Activated naive CD4-positive, alpha-beta T cell treated with Interleukin-2 at 50 U/mL for 16 hours (primary cell): Measurements from ENCODE around the gene AFMID.
"Not testable (repeated sequence)": the region's sequence is repeated elsewhere in the genome, so short reads cannot be mapped to it uniquely, and the experiment has no call there.

ENCODE experiments used
- DNase-seq: peaks from one replicate; pipeline ENCODE4 v3.0.0-alpha.2; 2020

The AFMID gene

GRCh38 chr17:78224231-78225087 lies 37.3 kb downstream of the AFMID start:
- DNase-seq = no peak

GRCh38 chr17:78225088-78225865 lies 38.1 kb downstream of the AFMID start:
- no peak for DNase-seq

- no peak for DNase-seq
These were observed 39.0 kb downstream of the AFMID start for GRCh38 chr17:78226055-78226758.

DNA sequence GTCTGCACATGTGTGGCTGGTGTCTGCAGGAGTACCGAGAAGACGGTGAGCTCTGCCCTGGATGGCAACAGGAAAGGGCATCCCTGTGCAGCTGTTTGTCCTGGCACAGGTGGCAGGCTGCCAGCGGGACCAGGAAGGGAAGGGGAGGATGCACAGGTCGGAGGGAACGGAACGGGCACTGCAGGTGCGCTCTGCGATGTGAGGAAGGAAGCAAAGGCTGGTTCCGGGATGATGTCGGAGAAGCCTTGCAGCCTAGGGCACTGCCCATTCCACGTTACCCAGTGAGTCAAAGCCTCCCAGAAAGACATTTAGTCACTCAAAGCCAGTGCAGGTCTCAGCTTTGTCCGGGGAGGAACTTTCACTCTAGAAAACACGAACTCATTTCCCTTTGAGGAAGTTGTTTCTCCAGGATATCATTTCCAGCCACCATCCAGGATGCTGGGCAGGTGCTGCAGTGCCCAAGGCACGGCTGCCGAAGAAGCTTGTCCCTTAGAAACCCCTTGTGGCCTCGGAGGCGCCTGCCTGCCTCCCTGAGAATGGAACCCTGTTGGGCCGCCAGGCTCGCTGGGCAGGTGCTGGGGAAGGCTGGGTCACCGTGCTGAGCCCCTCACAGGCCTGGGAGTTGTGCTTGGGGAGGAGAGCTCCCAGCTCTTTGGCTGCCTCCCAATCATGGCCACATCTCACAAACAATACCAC lies 39.7 kb downstream of the AFMID start:
- no peak for DNase-seq

- DNase-seq = no peak
These were observed 40.3 kb downstream of the AFMID start for GRCh38 chr17:78227455-78227916.

- DNase-seq = no peak
These were observed 41.0 kb downstream of the AFMID start for GRCh38 chr17:78228176-78228575.

DNA sequence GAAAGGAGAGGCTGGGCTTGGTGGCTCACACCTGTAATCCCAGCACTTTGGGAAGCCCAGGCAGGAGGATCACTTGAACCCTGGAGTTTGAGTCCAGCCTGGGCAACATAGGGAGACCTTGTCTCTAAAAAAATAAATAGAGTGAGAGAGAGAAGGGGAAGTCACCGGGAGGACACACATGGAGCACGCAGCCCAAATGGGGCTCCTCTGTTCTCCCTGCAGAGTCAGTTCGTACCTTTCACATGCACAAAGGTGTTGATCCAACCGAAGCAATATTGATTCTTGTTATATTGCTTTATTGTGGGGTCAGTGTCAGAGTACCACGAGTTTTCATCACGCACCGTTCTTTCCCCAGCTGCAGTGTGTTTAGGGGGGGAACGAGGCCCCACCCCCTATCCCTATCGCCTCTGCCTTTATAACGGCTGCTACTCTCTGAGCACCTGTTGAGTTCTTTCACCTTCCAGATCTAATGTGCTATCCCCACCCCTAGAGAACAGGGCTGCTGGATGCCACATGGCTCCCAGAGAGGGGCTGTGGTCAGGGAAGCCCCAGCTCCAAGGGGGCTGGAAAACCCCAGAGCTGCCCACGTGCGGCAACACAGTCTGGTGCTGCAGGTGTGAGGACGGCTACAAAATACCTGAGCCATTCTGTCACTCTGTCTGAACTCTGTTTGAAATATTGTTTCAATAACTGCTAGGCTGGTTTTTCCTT lies 43.2 kb downstream of the AFMID start:
- no peak for DNase-seq

- no peak for DNase-seq
These were observed 44.1 kb downstream of the AFMID start, which contains the start of gene TMEM235 for GRCh38 chr17:78230996-78231935. TSS of gene TMEM235 (plus strand) at chr17:78231631. CDS start at chr17:78232024, 393 bp downstream.

DNA sequence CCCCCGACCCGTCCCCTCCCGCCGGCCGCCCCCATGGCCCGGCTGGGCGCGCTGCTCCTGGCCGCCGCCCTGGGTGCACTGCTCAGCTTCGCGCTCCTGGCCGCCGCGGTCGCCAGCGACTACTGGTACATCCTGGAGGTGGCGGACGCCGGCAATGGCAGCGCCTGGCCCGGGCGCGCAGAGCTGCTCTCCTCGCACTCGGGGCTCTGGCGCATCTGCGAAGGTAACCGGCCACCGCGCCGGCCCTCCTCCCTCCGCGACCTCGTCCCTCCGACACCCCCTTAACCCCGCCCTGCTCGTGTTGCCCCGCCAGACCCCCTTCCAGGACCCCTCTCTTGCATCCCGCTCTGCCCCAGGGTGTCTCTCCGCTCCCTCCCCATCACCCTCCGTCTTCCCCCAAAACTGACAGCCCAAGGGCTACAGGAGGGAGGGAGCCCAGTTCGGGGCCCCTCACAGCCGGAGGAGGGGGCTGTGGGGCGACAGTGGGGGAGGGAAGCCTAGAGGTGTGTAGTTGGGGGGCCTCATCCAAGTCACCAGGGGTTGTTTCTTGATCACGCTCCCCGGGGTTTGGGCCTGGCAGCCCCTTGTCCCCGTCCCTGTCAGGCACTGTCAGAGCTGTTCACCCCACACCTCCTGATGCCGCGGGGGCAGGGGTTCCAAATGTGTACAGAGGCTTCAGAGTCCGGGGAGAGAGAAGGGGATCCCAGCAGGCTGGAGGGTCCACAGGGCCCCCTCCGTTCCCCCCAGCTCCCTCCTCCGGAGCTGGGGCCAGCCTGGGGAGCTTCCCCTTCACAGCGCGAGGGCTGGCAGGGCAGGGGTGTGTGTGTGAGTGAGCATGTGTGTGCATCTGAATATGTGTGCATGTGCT lies 45.1 kb downstream of the AFMID start:
- DNase-seq = no peak

DNA sequence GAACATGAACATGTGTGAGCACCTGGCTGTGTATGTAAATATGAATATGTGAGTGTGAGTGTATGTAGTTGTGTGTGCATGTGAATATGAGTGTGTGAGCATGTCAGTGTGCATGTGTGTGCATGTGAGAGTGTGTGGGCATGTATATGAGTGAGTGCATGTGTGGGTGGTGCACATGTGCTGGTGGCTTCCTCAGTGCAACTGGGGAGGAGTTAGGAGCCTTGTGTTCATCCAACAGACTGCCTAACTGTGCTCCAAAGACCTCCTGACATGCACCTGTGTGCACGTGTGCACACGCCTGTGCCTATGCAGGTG lies 45.7 kb downstream of the AFMID start:
- no peak for DNase-seq

DNA sequence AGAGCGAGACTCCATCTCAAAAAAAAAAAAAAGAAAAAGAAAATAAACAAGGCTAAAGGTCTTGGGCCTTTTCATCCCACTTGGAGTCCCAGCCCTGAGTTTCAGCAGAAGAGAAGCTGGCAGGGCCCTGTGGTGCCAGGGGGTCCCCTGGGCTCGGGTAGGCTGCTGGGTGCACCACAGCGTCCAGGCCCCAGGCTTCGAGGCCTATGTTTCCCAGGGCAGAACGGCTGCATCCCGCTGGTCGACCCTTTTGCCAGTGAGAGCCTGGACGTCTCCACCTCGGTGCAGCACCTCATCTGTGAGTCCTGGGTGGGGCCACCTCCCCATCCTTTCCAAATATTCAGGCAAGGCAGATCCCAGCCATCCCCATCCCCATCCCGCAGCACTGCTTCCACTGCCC lies 46.5 kb downstream of the AFMID start:
- no peak for DNase-seq

- DNase-seq = no peak
These were observed 47.2 kb downstream of the AFMID start for GRCh38 chr17:78234261-78234865.

DNA sequence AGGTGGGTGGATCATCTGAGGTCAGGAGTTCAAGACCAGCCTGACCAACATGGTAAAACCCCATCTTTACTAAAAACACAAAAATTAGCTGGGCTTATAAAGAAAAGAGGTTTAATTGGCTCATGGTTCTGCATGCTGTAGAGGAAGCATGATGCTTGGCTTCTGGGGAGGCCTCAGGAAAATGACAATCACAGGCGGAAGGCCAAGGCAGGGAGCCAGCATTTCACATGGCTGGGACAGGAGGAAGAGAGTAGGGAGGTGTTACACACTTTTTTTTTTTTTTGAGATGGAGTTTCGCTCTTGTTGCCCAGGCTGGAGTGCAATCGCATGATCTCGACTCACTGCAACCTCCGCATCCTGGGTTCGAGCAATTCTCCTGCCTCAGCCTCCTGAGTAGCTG lies 47.9 kb downstream of the AFMID start:
- DNase-seq = not testable (repeated sequence)

DNA sequence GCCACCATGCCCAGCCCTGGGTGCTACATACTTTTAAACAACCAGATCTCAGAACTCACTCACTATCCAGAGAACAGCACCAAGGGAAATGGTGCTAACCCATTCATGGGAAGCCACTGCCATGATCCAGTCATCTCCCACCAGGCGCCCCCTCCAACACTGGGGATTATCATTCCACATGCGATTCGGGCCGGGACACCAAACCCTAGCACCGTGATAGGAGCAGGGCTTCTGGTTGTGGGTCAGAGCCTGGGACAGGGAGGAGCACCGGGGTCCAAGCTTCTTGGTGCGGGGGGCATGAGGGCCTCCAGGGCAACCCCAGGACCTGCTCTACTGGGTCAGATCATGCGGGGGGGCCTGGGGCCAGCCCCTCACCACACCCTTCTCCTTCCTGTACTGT lies 48.7 kb downstream of the AFMID start:
- no peak for DNase-seq

GRCh38 chr17:78236362-78237127 lies 49.4 kb downstream of the AFMID start:
- DNase-seq = no peak

GRCh38 chr17:78237401-78238012 lies 50.3 kb downstream of the AFMID start:
- no peak for DNase-seq

DNA sequence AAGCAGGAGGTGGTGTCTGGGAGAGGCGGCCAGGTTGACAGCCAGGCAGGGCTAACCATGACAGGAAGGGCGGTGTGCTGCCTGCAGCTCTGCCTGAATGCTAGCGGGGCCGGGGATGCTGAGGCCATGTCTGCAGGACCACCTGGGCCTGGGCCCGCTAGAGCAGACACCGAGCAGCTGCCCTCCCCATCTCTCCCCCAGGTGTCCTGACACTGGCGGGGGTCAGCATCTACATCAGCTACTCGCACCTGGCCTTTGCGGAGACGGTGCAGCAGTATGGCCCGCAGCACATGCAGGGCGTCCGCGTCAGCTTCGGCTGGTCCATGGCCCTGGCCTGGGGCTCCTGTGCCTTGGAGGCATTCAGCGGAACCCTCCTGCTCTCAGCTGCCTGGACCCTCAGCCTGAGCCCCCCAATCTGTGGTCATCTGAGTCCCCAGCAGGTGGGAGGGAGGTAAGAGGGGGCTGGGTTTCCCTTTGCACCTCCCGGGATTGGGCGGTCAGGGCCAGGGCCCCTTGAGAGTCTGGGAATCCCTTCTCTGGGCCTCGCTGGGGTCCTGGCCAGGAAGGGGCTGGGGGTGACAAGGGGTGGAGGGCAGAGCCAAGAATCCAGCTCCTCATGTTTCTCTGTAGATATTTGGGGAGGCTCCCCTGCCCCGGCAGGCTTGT lies 51.8 kb downstream of the AFMID start:
- DNase-seq = no peak

DNA sequence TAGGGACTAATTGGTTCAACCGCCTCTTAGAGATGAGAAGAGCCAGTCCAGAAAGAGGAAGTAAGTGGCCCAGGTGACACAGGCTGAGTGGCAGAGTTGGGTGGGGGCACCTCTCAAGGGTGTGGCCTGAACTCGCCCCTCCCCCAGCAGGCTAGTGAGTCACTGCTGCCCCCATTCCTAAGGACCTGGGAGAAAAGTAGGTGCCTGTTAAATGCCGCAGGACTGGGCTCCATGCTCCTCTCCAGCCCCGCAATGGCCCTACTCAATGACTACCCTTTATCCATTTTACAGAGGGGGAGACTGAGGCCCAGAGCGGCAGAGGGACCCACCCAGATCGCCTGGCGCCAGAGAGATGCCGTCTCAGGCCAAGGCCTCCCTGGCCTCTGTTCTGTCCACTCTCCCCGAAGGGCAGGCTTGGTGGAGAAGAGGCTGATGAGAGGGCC lies 52.3 kb downstream of the AFMID start:
- no peak for DNase-seq
